Neural cell (in vitro differentiated cells): ENCODE measurements around the gene CUTC. TPM values are rescaled to one million over a fixed set of nuclear protein-coding genes. Genes with fewer than 3 reads are reported as not detected.

Source experiments
- H2AFZ ChIP-seq: fragments of 200-600, 300-800 bp; sonication (generic), shearing (Covaris generic); 2 replicates; pipeline ENCODE4 v1.6.0; 2014; ENCODE audit warnings: low read depth, mild to moderate bottlenecking, antibody characterized with exemption, low read length, moderate library complexity
- H3F3A ChIP-seq: fragments of 200-600 bp; shearing (Covaris generic); 2 replicates; pipeline ENCODE4 v1.6.1; 2016; ENCODE audit warnings: mild to moderate bottlenecking, moderate library complexity, mixed read lengths, antibody characterized with exemption, low read length; ENCODE audit not compliant: insufficient read depth, poor library complexity, severe bottlenecking
- H3K27ac ChIP-seq: fragments of 200-600, 300-800 bp; sonication (generic), shearing (Covaris generic); 2 replicates; pipeline ENCODE4 v1.5.1; 2014; ENCODE audit warnings: mild to moderate bottlenecking, low read length, moderate library complexity
- H3K27me3 ChIP-seq: fragments of 300-800, 200-600 bp; sonication (generic), shearing (Covaris generic); 2 replicates; pipeline ENCODE4 v1.6.0; 2014; ENCODE audit warnings: mild to moderate bottlenecking, low read depth, low read length, moderate library complexity; ENCODE audit not compliant: insufficient read depth
- H3K36me3 ChIP-seq: fragments of 300-800, 200-600 bp; sonication (generic), shearing (Covaris generic); 2 replicates; pipeline ENCODE4 v1.5.1; 2014; ENCODE audit warnings: mild to moderate bottlenecking, antibody characterized with exemption, low read length, moderate library complexity; ENCODE audit not compliant: insufficient read depth
- H3K4me2 ChIP-seq: fragments of 300-800, 200-600 bp; sonication (generic), shearing (Covaris generic); 2 replicates; pipeline ENCODE4 v1.6.0; 2014; ENCODE audit warnings: mild to moderate bottlenecking, low read length
- H3K4me3 ChIP-seq: fragments of 300-800, 200-600 bp; sonication (generic), shearing (Covaris generic); 2 replicates; pipeline ENCODE4 v1.5.1; 2014; ENCODE audit warnings: mild to moderate bottlenecking, low read length, moderate library complexity
- H3K79me2 ChIP-seq: fragments of 200-600 bp; shearing (Covaris generic); replicated peaks from 2 replicates; pipeline ENCODE4 v1.6.0; 2014; ENCODE audit warnings: mild to moderate bottlenecking, low read length, moderate library complexity; ENCODE audit not compliant: insufficient read depth
- H3K9ac ChIP-seq: fragments of 300-800, 200-600 bp; sonication (generic), shearing (Covaris generic); 2 replicates; pipeline ENCODE4 v1.6.1; 2016; ENCODE audit warnings: mild to moderate bottlenecking, low read length, mixed read lengths
- H3K9me2 ChIP-seq: fragments of 200-600 bp; shearing (Covaris generic); 2 replicates; pipeline ENCODE4 v1.6.1; 2016; ENCODE audit warnings: mild to moderate bottlenecking, low read length, mixed read lengths; ENCODE audit not compliant: insufficient read depth
- H3K9me3 ChIP-seq: fragments of 200-600, 300-800 bp; sonication (generic), shearing (Covaris generic); 2 replicates; pipeline ENCODE4 v1.6.1; 2016; ENCODE audit warnings: mild to moderate bottlenecking, mixed run types, low read length, moderate library complexity, mixed read lengths
- H4K20me1 ChIP-seq: fragments of 200-600 bp; shearing (Covaris generic); 2 replicates; pipeline ENCODE4 v1.6.1; 2016; ENCODE audit warnings: mild to moderate bottlenecking, mixed run types; ENCODE audit not compliant: insufficient read depth
- CTCF ChIP-seq: fragments of 450-650 bp; IDR thresholded peaks from 2 replicates; pipeline ENCODE4 v1.5.1; 2014; ENCODE audit warnings: antibody characterized with exemption, mild to moderate bottlenecking, moderate library complexity; ENCODE audit not compliant: poor library complexity, severe bottlenecking
- EP300 ChIP-seq: fragments of 450-650 bp; conservative IDR thresholded peaks from 2 replicates; pipeline ENCODE4 v1.6.1; 2014; ENCODE audit warnings: antibody characterized with exemption, mild to moderate bottlenecking, moderate library complexity; ENCODE audit not compliant: poor library complexity, severe bottlenecking
- EZH2 ChIP-seq: fragments of 200-600, 300-800 bp; shearing (Covaris generic), sonication (generic); IDR thresholded peaks from 2 replicates; pipeline ENCODE4 v1.6.1; 2014; ENCODE audit warnings: antibody characterized with exemption, low read length, borderline replicate concordance, mild to moderate bottlenecking; ENCODE audit not compliant: insufficient read depth, poor library complexity, severe bottlenecking
- MXI1 ChIP-seq: fragments of 450-650 bp; conservative IDR thresholded peaks from 2 replicates; pipeline ENCODE4 v1.6.1; 2014; ENCODE audit warnings: antibody characterized with exemption, mild to moderate bottlenecking; ENCODE audit not compliant: poor library complexity, severe bottlenecking
- POLR2AphosphoS5 ChIP-seq: IDR thresholded peaks from 2 replicates; pipeline ENCODE4 v1.6.1; 2012
- RAD21 ChIP-seq: fragments of 450-650 bp; conservative IDR thresholded peaks from 2 replicates; pipeline ENCODE4 v1.6.1; 2014; ENCODE audit warnings: antibody characterized with exemption, mild to moderate bottlenecking, moderate library complexity
- REST ChIP-seq: IDR thresholded peaks from 2 replicates; pipeline ENCODE4 v1.6.1; 2012; ENCODE audit warnings: borderline replicate concordance
- SMC3 ChIP-seq: fragments of 450-650 bp; conservative IDR thresholded peaks from 2 replicates; pipeline ENCODE4 v1.6.1; 2014; ENCODE audit warnings: antibody characterized with exemption, mild to moderate bottlenecking, moderate library complexity; ENCODE audit not compliant: poor library complexity
- TAF1 ChIP-seq: IDR thresholded peaks from 2 replicates; pipeline ENCODE4 v1.6.1; 2012; ENCODE audit warnings: low read depth
- polyA plus RNA-seq: library from polyadenylated mRNA; depleted of rRNA; stranded (reverse); fragments of >200 nt; gene quantifications from 2 replicates; pipeline ENCODE4 v1.2.3, GENCODE V29; 2014

The CUTC gene
- polyA plus RNA-seq, 1 donor from 2014 or later, result 26.2 TPM

- H2AFZ ChIP-seq, result no peak overlapping the region
- no peaks in the 10 kb centered on the region for H3K9me3 ChIP-seq
- H4K20me1 ChIP-seq, result no peaks in the 10 kb centered on the region
- H3K4me2 ChIP-seq, result no peak overlapping the region
- no peaks in the 10 kb centered on the region for H3K36me3 ChIP-seq
- no peak overlapping the region for H3K27ac ChIP-seq
- H3K4me3 ChIP-seq, result no peak overlapping the region
- no peaks in the 10 kb centered on the region for H3K79me2 ChIP-seq
- TF ChIP-seq RAD21 (no peak), TAF1 (no peak), POLR2AphosphoS5 (no peak), REST (no peak), MXI1 (no peak), EP300 (no peak), EZH2 (no peak), SMC3 (no peak), CTCF (no peak)
- no peaks in the 10 kb centered on the region for H3K27me3 ChIP-seq
- no peaks in the 10 kb centered on the region for H3F3A ChIP-seq
- H3K9ac ChIP-seq, result no peak overlapping the region
- no peaks in the 10 kb centered on the region for H3K9me2 ChIP-seq
Measured at GRCh38 chr10:99761365-99761764, 29.3 kb downstream of the CUTC start.

- H3K9me3 ChIP-seq, result no peaks in the 10 kb centered on the region
- TF ChIP-seq EP300 (no peak), MXI1 (no peak), SMC3 (no peak), REST (no peak), TAF1 (no peak), RAD21 (no peak), EZH2 (no peak), POLR2AphosphoS5 (no peak), CTCF (no peak)
- H3K9me2 ChIP-seq, result no peaks in the 10 kb centered on the region
- no peak overlapping the region for H2AFZ ChIP-seq
- no peaks in the 10 kb centered on the region for H4K20me1 ChIP-seq
- no peak overlapping the region for H3K27ac ChIP-seq
- H3F3A ChIP-seq, result no peaks in the 10 kb centered on the region
- H3K79me2 ChIP-seq, result no peaks in the 10 kb centered on the region
- no peaks in the 10 kb centered on the region for H3K27me3 ChIP-seq
- no peak overlapping the region for H3K4me3 ChIP-seq
- H3K36me3 ChIP-seq, result no peaks in the 10 kb centered on the region
- no peak overlapping the region for H3K4me2 ChIP-seq
- no peak overlapping the region for H3K9ac ChIP-seq
Measured at GRCh38 chr10:99765672-99766301, 33.8 kb downstream of the CUTC start.
